Measurements from ENCODE around the gene TMEM240.
"Not testable (repeated sequence)": the region's sequence is repeated elsewhere in the genome, so short reads cannot be mapped to it uniquely, and the experiment has no call there.

The TMEM240 gene

GRCh38 chr1:1558591-1558990 lies 18.2 kb upstream of the TMEM240 start:
- no peak for FAIRE-seq
- DNase-seq (ENCODE audit: insufficient read length, low spot score) = no peak

DNA sequence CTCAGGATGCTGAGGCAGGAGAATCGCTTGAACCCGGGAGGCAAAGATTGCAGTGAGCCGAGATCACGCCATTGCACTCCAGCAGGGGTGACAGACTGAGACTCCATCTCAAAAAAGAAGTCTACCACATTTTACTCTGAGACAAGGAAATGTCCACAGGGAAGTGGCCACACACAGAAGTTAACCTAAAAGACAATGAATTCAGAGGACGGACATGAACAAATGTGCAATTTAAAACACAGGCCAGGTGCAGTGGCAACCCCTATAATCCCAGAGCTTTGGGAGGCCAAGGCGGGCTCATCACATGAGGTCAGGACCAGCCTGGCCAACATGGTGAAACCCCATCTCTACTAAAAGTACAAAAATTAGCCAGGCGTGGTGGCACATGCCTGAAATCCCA lies 17.3 kb upstream of the TMEM240 start:
- FAIRE-seq; DNase-seq (ENCODE audit: insufficient read length, low spot score): not testable (repeated sequence)

DNA sequence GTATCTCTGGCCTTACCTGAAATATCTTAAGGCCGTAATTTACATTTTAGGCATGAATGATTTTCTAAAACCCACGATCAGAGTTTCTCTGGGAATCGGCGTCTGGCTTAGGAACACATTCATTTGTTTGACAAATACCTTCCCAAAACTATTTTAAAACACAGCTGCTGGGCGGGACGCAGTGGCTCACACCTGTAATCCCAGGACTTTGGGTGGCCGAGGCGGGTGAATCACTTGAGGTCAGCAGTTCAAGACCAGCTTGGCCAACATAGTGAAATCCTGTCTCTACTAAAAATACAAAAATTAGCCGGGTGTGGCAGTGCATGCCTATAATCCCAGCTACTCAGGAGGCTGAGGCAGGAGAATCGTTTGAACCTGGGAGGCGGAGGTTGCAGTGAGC lies 16.5 kb upstream of the TMEM240 start:
- FAIRE-seq; DNase-seq (ENCODE audit: insufficient read length, low spot score): not testable (repeated sequence)

- FAIRE-seq (no peak), DNase-seq (ENCODE audit: insufficient read length, low spot score) (no peak)
These were observed 16.1 kb upstream of the TMEM240 start for GRCh38 chr1:1556505-1556904.

DNA sequence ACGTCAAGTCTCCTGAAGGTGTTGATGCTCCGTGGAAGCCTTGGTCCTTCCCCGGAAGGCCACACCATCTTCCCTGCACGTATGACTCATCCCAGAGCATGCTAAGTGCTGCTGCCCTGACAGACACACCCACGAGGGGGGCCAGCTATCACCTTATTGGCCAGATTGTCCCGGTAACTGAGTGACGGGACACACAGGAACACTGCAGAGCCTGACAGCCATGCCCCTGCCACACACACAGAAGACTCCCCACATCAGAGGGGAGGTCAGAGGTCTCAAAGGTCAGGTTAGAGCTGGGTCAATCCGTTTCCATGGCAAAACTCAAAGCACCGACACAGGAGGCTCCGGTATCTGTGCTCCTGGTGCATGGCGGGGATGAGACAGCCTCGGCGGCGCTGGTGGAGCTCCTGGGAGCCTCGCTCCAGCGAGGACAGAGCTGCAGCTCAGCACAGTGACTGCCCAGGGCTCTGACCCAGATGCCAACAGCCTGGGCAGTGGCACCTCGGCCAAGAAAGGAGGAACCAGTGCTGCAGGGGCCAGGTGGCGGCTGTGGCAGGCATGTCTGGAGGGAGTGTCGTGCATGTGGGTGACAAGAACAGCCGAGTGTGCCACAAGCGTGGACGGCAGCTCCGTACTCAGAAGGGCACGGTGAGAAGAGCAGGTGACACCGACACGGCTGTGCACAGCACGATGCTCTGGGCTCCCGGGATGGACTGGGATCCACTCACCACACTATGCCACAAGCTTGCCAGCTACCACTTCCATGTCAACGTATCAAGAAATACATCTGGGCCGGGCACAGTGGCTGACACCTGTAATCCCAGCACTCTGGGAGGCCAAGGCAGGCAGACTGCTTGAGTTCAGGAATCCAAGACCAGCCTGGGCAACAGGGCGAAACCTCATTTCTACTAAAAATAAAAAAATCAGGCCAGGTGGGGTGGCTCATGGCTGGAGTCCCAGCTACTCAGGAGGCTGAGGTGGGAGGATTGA lies 14.8 kb upstream of the TMEM240 start:
- no peak for DNase-seq (ENCODE audit: insufficient read length, low spot score)
- no peak for FAIRE-seq

DNA sequence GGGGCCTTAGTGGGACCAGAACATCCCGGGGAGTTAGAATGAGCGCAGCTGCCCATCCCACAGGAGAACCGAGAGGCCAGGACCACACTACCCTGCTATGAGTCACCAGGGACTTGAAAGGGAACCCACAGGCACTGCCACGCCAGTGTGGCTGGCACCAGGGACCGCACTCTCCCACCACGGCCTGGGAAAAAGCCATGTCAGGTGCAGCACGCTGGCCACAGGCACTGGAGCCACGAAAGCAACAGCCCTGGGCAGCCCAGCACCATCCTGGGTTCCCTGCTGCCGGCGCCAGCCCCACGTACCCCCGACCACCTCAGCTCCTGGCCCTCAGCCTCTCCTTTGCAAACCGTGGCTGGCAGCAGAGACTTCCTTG lies 14.1 kb upstream of the TMEM240 start:
- no peak for FAIRE-seq
- no peak for DNase-seq (ENCODE audit: insufficient read length, low spot score)

DNA sequence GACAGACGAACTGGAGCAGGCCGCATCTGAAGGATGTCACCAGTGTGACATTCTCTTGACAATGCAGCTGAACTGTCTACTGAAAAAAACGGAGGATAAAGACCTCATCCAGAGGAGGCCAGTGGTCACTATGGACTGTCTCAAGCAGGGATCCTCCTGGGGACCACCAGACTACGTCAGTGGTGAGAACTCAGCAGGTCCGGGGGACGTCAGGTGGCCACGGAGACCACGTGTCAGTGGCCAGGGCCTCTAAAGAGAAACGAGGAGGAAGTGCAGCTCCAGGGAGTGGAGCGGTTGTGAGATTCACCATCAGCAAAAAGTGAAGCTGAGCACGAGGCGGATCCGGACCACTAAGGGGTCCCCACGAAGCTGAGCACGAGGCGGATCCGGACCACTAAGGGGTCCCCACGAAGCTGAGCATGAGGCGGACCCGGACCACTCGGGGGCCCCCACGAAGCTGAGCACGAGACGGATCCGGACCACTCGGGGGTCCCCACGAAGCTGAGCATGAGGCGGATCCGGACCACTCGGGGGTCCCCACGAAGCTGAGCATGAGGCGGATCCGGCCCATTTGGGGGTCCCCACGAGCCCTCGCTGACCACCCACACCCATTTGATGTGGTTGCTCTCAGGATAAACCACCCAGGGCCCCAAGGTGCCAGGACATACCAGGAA lies 13.5 kb upstream of the TMEM240 start:
- FAIRE-seq (no peak), DNase-seq (ENCODE audit: insufficient read length, low spot score) (no peak)

DNA sequence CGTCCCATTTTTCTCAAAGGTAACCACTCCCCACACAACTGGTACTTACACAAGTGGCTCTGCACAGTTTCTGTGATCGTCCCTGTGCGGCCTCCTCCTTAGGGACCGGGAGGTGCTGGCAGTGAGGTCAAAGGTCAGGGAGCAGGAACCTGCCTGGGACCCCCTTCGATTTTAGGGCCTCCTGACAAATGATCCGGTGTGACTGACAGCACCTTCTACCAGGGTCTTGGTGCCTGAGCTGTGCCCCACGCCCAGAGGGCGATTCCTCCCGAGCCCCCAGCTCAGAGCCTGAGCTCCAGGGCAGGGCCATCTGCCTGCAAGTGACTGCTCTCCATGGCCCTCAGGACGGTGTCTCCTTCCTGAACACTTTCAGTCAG lies 11.8 kb upstream of the TMEM240 start:
- DNase-seq (ENCODE audit: insufficient read length, low spot score) (no peak), FAIRE-seq (no peak)

- no peak for FAIRE-seq
These were observed 11.3 kb upstream of the TMEM240 start for GRCh38 chr1:1551524-1552262.

DNA sequence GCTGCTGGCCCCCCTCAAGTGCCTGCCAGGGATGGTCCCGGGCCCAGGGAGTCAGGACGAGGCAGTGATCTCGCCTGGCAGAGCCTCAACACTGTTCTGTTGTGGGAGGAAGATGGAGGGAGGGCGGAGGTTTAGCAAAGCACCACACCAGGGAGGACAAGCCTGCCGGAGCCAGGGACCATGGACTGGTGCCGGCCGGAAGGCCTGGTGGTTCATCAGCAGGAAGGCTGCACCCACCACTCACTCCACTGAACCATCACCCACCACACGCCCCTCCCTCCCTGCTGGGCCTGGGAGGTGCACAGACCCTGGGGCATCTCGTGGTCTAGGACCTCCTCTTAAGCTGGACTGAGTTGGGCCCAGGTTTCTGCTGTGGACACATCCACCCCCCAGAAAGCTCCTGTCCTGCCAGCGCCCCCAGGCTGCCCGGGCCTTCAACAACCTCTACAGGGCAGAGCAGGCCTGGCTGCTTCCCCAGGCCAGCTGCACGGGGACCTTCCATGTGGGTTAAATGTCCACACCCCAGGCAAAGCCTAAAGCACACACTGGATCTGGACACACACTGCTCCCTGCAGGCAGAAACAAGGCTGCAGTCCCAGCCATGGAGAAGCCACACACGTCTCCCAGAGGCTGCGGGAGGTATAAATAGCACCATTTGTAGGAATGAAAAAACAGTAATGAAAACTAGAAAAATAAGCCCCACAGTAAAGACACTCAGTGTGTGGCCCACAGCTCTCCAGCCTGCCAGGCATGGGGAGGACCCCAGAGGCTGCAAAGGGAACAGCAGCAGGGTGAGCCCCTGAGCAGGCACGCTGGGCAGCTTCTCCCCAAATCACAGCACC lies 10.4 kb upstream of the TMEM240 start:
- DNase-seq (ENCODE audit: insufficient read length, low spot score) (no peak), FAIRE-seq (no peak)

More at GRCh38 chr1:1551524-1552262, 11.3 kb upstream of the TMEM240 start:
- no peak for DNase-seq (ENCODE audit: insufficient read length, low spot score)

GRCh38 chr1:1550087-1550486 lies 9.7 kb upstream of the TMEM240 start:
- FAIRE-seq = no peak

GRCh38 chr1:1548591-1548990 lies 8.2 kb upstream of the TMEM240 start:
- FAIRE-seq = no peak
- DNase-seq (ENCODE audit: insufficient read length, low spot score) = no peak

More at GRCh38 chr1:1550087-1550486, 9.7 kb upstream of the TMEM240 start:
- no peak for DNase-seq (ENCODE audit: insufficient read length, low spot score)

DNA sequence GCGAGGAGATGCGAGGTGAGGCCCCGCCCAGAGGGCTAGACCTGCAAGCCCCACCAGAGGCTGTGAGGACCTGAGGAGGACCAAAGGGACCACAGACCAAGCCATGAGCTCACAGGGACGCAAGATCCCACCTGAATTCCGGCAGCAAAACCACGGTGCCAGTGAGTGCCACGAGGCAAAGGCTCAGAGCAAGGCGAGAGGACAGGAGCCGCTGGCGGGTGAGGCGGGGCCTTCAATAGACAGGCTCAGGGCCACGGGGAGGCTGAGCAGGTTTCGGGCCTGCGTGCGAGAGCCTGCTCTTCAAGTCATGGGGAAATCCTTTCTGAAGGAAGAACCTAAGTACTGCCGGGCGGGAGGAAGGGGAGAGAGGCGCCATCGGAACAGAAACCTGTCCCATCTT lies 7.1 kb upstream of the TMEM240 start:
- FAIRE-seq (no peak), DNase-seq (ENCODE audit: insufficient read length, low spot score) (no peak)

DNA sequence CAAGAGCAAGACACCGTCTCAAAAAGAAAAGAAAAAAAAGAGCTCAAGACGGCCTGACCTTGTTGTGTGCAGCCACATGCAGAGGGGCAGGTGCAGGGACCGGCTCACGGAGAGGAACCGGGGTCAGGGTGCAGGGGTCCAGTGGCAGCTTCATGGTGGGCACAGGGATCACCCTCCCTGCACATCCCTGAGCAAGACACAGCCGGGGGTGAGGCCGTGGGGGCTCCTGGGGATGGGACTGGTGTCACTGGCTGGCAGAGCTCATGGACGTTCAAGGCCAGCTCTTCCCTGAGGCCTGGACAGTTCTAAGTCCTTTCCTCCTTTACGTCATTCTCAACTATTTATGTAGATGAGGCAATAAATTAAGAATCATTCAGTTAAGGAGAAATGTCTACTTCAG lies 6.6 kb upstream of the TMEM240 start:
- no peak for FAIRE-seq

DNA sequence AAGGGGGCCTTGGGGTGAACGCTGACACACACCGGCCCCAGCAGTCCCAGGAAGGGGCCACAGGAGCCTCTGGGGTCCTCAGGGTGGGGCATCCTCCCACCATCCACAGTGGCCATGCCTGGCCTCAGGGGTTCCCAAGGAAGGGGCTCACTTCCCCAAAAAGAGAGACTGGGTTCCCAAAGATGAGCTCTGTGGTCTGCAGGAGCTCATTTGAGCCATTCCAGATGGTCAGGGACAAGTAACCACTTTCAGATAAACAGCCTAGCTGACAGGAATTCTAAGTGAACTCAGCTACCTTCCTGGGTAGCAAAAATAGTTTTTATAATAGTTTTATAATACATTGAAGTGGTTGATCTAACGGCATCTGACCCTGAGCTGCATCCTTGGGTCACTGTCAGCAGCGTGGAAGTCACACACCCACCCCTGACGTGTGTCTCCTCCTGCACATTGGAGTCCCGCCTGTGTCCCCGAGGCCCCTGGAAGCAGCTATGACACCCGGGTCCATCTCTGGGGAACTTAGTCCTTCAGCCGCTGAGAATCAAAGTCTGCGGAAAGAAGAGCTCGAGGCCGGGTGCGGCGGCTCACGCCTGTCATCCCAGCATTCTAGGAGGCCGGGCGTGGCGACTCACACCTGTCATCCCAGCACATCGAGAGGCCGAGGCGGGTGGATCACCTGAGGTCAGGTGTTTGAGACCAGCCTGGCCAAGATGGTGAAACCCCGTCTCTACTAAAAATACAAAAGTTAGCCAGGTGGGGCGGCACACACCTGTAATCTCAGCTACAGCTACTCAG lies 5.7 kb upstream of the TMEM240 start:
- DNase-seq (ENCODE audit: insufficient read length, low spot score) (no peak), FAIRE-seq (no peak)

More for the DNA sequence above, 6.6 kb upstream of the TMEM240 start:
- DNase-seq (ENCODE audit: insufficient read length, low spot score) = no peak

- no peak for DNase-seq (ENCODE audit: insufficient read length, low spot score)
- no peak for FAIRE-seq
These were observed 4.1 kb upstream of the TMEM240 start for GRCh38 chr1:1544544-1544943.

GRCh38 chr1:1543706-1544099 lies 3.3 kb upstream of the TMEM240 start:
- FAIRE-seq (no peak), DNase-seq (ENCODE audit: insufficient read length, low spot score) (no peak)

DNA sequence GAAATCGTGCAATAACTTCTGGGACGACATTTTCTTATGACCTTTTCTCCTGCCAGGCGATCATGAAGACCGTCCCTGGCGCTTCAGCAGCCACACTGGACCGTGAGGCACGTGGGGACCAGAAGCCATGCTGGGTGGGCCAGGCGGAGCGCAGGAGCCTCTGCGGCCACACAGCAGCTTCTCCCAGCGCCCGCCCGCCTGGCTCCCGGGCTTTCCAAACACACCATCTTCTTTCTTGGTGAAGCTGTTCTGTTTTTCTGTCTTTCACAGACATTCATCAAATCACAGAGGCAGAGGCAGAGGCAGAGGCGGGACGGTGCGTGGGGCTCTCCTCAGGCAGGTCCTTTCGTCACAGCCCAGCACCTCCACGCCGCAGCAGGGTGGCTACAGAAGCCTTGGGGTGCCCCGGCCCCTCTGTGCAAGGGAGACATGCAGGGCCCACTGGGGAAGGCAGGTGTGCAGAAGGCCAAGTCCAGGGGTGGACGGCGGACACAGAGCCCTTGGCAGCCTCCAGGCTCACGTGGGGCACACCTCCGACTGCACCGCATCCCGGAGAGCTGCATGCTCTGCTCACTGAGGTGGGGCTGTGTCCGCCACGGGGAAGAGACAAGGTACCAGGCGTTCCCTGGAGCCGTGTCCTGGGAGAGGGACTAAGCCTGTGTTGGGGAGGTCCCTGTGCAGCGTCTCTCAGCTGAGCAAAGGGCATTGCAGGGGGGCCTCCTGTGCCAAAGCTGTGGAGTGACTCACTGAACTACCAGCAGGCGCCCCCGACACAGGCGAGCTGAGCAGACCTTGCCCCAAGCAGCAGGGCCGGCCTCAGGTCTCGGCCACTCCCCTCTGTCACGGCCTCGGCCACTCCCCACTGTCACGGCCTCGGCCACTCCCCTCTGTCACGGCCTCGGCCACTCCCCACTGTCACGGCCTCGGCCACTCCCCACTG lies 2.6 kb upstream of the TMEM240 start:
- DNase-seq (ENCODE audit: insufficient read length, low spot score) = no peak

More for the DNA sequence above, 2.6 kb upstream of the TMEM240 start:
- no peak for FAIRE-seq
